HG02870 (cell line): ENCODE results near the gene KIT.

Experiments used
- ATAC-seq: cut with Tn5 transposase; IDR thresholded peaks from one replicate; pipeline ENCODE4 v1.9.1; 2021; ENCODE audit warnings: mild to moderate bottlenecking, moderate library complexity; ENCODE audit not compliant: unreplicated experiment

The KIT gene

GRCh38 chr4:54742636-54743399 is 85.1 kb downstream of the KIT start:
- ATAC-seq, result no peak

DNA sequence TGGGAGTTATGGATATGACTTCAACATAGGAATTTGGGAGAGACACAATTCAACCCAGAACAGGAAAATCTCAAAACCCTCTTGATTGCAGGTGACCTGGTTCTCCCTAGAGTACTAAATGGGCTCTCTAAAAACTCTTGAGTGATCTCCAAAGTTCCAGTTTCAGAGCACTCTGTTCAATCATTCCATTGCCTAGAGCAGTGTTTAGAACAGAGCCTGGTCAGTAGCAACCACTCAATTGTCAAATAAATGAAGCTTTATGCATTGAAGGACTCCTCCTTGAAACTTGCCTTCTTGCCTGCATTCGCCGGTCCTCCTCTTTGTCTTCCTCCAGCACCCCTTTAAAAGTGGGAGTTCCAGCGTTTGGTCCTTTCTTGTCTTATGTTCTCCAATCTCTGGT is 85.8 kb downstream of the KIT start:
- no peak for ATAC-seq

GRCh38 chr4:54744487-54744886 is 86.7 kb downstream of the KIT start:
- no peak for ATAC-seq

GRCh38 chr4:54745031-54745770 is 87.4 kb downstream of the KIT start:
- no peak for ATAC-seq

- peak; percentile 83 for ATAC-seq
Measured at GRCh38 chr4:54746218-54746617, 88.5 kb downstream of the KIT start.

GRCh38 chr4:54750341-54750740 is 92.6 kb downstream of the KIT start:
- no peak for ATAC-seq

- no peak for ATAC-seq
Measured at GRCh38 chr4:54754394-54754793, 96.6 kb downstream of the KIT start.

GRCh38 chr4:54764476-54764875 is 106.7 kb downstream of the KIT start:
- no peak for ATAC-seq

- ATAC-seq, result no peak
Measured at GRCh38 chr4:54767376-54767775, 109.6 kb downstream of the KIT start.

DNA sequence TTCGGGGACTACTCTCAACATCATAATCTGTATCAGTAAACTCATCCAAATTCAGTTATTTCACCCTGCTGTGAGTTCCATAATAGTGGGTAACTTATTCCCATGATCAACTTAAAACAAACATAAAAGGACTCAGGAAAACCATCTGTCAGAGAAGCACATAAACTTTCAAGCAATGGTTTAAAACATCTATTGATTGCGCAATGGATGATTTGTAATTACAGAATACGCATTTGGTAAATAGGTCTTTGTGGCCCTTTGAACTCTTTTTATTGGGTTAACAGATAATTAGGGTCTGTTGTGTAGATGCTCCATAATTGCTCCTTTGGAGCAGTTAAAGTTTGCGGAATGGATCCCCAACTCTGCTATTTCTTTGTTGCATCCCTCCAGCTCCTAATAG is 115.3 kb downstream of the KIT start:
- ATAC-seq, result no peak

DNA sequence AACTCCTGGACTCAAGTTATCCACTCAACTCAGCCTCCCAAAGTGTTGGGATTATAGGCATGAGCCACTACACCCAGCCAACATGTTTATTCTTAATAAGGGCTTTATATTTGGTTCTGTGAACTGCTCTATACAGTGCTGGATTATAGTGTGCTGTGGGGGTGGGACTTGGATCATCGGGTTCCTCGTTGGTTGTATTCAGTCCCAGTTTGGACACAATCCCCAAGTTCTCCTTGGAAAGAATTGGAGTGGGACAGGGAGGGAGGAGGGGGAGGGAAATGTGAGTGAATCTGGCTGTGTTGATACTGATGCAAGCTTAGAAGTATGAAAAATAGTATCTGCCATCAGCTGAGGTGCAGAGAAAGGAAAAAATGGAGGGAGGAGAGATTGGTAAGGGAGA is 121.3 kb downstream of the KIT start:
- ATAC-seq, result no peak

GRCh38 chr4:54779476-54780148 is 121.9 kb downstream of the KIT start:
- ATAC-seq, result no peak

DNA sequence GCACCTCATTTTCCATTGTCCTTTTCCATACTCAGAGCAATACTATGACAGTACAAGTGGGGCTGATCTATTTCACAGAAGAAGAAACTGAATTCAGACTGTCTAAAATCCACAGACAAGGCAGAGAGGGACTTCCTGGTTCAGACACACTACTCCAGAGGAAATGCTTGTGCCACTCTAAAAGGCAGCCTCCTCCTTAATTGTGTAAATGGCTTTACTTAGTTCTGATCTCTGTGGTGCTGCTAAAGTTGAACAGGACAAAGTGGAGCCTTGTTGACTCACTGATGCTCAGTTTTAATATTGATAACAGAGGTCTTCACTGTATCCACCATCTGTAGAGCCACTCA is 122.4 kb downstream of the KIT start:
- no peak for ATAC-seq

- ATAC-seq, result no peak
Measured at GRCh38 chr4:54781756-54782155, 124.0 kb downstream of the KIT start.

- ATAC-seq, result no peak
Measured at GRCh38 chr4:54783402-54784110, 125.8 kb downstream of the KIT start.

DNA sequence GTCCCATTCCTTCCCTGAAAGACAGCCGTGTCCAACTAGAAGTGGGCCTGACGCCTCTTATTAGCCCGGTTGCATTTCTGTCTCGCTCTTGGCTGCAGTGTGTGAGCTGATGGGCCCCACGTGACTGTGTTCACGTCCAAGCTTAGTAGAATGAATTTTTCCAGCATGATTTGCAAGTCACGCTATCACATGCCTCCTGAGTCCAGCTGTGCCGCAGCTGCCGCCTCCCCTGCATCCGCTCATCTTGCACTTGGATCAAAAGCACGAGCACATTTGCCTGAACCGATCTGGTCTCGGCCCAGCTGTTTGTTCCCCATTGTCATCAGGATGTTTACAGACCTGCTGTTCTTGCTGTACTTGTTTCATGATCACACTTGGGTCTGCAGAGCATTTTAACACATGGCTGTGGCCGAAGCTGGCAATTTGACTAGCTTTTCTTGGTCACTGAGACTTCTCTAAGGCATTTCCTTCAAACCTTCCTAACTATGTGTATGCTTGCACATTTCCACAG is 126.5 kb downstream of the KIT start:
- no peak for ATAC-seq
